ENCODE measurements around the gene SEC24C.

Gene SEC24C

GRCh38 chr10:73796766-73797165, 52.6 kb downstream of the SEC24C start:
- no peak for DNase-seq

- no peak for DNase-seq
These were observed 53.3 kb downstream of the SEC24C start for GRCh38 chr10:73797324-73798025.

GRCh38 chr10:73798087-73798486, 53.9 kb downstream of the SEC24C start:
- no peak for DNase-seq

GRCh38 chr10:73798927-73799560, 54.9 kb downstream of the SEC24C start:
- DNase-seq, result no peak

GRCh38 chr10:73799899-73800559, 55.9 kb downstream of the SEC24C start:
- DNase-seq, result no peak

- no peak for DNase-seq
These were observed 56.5 kb downstream of the SEC24C start for GRCh38 chr10:73800560-73801252.

GRCh38 chr10:73801253-73801590, 57.0 kb downstream of the SEC24C start:
- no peak for DNase-seq

- no peak for DNase-seq
These were observed 58.3 kb downstream of the SEC24C start for GRCh38 chr10:73802276-73802991.

GRCh38 chr10:73803680-73804286, 59.6 kb downstream of the SEC24C start:
- no peak for DNase-seq

GRCh38 chr10:73806176-73806950, 62.2 kb downstream of the SEC24C start:
- DNase-seq, result no peak

GRCh38 chr10:73807471-73807870, 63.3 kb downstream of the SEC24C start:
- no peak for DNase-seq

GRCh38 chr10:73808021-73808815, 64.0 kb downstream of the SEC24C start:
- DNase-seq, result no peak

GRCh38 chr10:73809061-73809818, 65.1 kb downstream of the SEC24C start:
- no peak for DNase-seq

- DNase-seq, result no peak
These were observed 66.2 kb downstream of the SEC24C start for GRCh38 chr10:73810358-73810734.

- DNase-seq, result no peak
These were observed 66.7 kb downstream of the SEC24C start for GRCh38 chr10:73810735-73811465.

- DNase-seq, result no peak
These were observed 68.5 kb downstream of the SEC24C start for GRCh38 chr10:73812657-73813056.

GRCh38 chr10:73813333-73813732, 69.2 kb downstream of the SEC24C start:
- DNase-seq, result no peak

- no peak for DNase-seq
These were observed 70.2 kb downstream of the SEC24C start for GRCh38 chr10:73814276-73814895.
